C4-2B (cell line): ENCODE measurements around the gene CD1B.
"Not testable (repeated sequence)": the region's sequence is repeated elsewhere in the genome, so short reads cannot be mapped to it uniquely, and the experiment has no call there.

Experiments used
- H3K27ac ChIP-seq: fragments of 450-650 bp; 2 replicates; pipeline ENCODE4 v1.5.1; 2017
- ZFX ChIP-seq: fragments of 450-650 bp; IDR thresholded peaks from 2 replicates; pipeline ENCODE4 v1.6.1; 2017
- TF ChIP-seq, protein P1 (sequence below): fragments of 450-650 bp; conservative IDR thresholded peaks from 2 replicates; pipeline ENCODE4 v1.5.1; 2017; ENCODE audit warnings: mild to moderate bottlenecking

CD1B gene

DNA sequence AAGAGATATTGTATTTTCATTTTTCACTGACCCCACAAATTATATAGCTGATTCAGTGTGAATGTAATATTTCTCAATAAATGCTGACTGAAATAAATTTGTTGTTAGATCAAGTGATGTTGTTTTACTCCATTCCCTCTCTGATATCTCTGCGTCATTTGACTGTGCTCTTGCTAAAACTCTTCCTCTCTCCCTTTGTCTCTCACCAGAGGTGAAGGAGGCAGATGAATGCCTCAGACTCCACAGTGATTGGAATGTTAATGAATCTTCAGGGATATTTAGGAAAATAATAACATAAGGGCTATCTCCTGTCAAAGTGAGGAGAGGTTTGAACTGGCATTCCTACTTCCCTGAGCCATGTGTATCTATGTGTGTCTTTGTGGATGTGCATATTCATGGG, 26.1 kb upstream of the CD1B start:
- no peak overlapping the region for H3K27ac ChIP-seq
- TF ChIP-seq, protein P1, sequence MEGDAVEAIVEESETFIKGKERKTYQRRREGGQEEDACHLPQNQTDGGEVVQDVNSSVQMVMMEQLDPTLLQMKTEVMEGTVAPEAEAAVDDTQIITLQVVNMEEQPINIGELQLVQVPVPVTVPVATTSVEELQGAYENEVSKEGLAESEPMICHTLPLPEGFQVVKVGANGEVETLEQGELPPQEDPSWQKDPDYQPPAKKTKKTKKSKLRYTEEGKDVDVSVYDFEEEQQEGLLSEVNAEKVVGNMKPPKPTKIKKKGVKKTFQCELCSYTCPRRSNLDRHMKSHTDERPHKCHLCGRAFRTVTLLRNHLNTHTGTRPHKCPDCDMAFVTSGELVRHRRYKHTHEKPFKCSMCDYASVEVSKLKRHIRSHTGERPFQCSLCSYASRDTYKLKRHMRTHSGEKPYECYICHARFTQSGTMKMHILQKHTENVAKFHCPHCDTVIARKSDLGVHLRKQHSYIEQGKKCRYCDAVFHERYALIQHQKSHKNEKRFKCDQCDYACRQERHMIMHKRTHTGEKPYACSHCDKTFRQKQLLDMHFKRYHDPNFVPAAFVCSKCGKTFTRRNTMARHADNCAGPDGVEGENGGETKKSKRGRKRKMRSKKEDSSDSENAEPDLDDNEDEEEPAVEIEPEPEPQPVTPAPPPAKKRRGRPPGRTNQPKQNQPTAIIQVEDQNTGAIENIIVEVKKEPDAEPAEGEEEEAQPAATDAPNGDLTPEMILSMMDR = no peak

DNA sequence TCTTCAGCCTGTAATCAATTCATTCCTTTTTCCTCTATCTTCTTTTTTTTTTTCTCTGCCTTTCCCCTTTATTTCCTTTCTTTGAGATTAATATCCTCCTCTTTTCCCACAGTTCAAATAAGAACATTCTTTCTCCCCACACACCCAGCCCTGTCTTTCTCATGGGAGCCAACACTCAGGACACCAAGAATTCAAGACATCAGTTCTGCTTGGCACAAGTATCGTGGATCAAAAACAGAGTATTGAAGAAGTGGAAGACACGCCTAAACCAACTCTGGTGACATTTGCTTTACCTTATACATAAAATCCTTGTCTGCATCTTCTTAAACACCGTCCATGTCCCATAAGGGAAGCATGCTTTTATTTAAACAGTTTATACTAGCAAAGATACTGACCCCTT, 25.3 kb upstream of the CD1B start:
- TF ChIP-seq, protein P1 = no peak
- TF ChIP-seq ZFX = no peak
- H3K27ac ChIP-seq = no peak overlapping the region

DNA sequence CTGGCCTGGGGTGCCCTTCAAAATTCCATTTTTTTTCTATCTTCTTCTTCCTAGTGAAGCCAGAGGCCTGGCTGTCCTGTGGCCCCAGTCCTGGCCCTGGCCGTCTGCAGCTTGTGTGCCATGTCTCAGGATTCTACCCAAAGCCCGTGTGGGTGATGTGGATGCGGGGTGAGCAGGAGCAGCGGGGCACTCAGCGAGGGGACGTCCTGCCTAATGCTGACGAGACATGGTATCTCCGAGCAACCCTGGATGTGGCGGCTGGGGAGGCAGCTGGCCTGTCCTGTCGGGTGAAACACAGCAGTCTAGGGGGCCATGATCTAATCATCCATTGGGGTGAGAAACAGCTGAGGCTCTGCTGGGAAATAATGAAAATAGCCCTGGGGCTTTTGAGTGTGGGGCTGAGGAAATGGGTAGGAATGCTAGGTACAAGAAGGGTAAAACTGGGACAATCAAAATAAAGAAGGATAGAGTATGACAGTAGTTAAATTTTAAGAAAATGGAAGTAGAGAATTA, 24.5 kb upstream of the CD1B start:
- no peak overlapping the region for H3K27ac ChIP-seq
- TF ChIP-seq ZFX = no peak
- TF ChIP-seq, protein P1 = no peak

DNA sequence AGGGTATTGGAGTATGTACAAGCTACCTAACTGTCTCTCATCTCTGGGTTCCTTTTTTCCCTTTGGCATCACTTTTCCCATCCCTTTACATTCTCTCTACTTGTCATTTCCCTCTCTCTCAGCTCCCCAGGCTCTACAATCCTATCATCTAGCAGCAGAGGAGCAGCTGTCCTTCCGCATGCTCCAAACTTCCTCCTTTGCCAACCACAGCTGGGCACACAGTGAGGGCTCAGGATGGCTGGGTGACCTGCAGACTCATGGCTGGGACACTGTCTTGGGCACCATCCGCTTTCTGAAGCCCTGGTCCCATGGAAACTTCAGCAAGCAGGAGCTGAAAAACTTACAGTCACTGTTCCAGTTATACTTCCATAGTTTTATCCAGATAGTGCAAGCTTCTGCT, 22.9 kb upstream of the CD1B start:
- no peak overlapping the region for H3K27ac ChIP-seq
- TF ChIP-seq ZFX = no peak
- TF ChIP-seq, protein P1 = no peak

DNA sequence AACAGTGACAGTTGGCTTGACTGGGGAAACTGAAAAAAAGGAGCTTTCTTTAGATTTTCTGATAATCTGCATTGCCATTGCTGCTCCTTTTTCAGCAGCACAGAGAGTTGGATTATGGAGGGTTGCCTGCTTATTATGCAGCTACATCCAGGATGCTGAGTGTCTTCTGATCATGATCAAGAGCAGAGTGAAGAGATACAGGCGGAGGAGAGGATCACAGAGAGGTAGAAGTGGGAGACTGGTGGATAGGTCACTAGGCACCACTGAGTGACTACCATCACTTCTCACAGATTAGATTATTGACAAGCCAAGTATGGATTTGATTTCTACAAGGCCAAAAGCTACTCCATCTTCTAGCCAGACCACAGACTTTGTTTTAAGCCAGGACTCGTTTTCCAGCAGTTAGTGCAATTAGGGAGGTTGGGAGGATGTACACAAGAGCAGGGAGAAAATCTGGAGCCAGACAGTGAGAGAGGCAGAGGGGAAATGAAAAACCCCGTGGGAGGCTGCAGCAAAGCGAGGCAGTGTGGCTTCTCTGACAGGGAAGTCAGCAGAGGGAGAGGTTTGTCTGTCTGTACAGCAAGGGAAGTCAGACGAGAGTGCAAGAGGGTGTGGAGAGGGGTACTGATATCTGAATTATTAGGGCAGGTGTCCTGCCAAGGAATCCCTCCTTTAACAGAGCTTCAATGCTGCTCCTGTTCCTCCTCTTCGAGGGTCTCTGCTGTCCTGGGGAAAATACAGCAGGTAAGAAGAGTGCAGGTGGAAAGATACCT, 22.2 kb upstream of the CD1B start, which contains the start of gene CD1E:
Gene CD1E, plus strand, starts transcription at position 592 of the 773 bp plus-strand sequence. Its CDS starts 95 bp downstream, at position 687.
- H3K27ac ChIP-seq = no peak within 1 kb of the TSS
- TF ChIP-seq ZFX = no peak
- TF ChIP-seq, protein P1 = no peak

DNA sequence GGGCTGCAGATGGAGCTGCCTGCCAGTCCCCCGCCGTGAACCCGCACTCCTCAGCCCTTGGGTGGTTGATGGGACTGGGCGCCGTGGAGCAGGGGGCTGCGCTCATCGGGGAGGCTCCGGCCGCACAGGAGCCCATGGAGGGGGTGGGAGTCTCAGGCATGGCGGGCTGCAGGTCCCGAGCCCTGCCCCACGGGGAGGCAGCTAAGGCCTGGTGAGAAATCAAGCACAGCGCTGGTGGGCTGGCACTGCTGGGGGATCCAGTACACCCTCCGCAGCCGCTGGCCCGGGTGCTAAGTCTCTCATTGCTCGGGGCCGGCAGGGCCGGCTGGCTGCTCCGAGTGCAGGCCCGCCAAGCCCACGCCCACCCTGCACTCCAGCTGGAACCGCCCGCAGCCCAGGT, 17.6 kb upstream of the CD1B start:
- H3K27ac ChIP-seq = not testable (repeated sequence)

DNA sequence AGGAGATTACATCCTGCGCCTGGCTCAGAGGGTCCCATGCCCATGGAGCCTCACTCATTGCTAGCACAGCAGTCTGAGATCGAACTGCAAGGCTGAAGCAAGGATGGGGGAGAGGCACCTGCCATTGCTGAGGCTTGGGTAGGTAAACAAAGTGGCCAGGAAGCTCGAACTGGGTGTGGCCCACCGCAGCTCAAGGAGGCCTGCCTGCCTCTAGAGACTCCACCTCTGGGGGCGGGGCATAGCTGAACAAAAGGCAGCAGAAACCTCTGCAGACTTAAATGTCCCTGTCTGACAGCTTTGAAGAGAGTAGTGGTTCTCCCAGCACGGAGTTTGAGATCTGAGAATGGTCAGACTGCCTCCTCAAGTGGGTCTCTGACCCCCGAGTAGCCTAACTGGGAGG, 5.1 kb upstream of the CD1B start:
- H3K27ac ChIP-seq = not testable (repeated sequence)

DNA sequence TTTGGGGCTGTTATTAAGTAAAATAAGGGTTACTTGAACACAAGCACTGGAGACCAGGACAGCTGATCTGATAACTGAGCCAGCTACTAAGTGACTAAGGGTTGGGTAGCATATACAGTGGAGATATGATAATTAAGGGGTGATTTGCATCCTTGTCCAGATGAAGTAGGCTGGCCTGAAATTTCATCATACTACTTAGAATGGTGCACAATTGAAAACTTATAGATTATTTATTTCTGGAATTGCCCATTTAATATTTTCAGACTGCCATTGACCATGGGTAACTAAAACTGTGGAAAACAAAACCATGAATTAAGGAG, 3.8 kb upstream of the CD1B start:
- no peak for TF ChIP-seq ZFX
- TF ChIP-seq, protein P1 = no peak
- no peak overlapping the region for H3K27ac ChIP-seq
